Stimulated activated CD4-positive, alpha-beta T cell treated with anti-CD3 and anti-CD28 coated beads, Interleukin-4, amount 100 ng/mL, for 4 hours (primary cell): Measurements from ENCODE around the gene NOTCH2.

Experiments
- DNase-seq, 2 experiments: peaks; one replicate each; pipeline ENCODE4 v3.0.0-alpha.2; 2020

The NOTCH2 gene

DNA sequence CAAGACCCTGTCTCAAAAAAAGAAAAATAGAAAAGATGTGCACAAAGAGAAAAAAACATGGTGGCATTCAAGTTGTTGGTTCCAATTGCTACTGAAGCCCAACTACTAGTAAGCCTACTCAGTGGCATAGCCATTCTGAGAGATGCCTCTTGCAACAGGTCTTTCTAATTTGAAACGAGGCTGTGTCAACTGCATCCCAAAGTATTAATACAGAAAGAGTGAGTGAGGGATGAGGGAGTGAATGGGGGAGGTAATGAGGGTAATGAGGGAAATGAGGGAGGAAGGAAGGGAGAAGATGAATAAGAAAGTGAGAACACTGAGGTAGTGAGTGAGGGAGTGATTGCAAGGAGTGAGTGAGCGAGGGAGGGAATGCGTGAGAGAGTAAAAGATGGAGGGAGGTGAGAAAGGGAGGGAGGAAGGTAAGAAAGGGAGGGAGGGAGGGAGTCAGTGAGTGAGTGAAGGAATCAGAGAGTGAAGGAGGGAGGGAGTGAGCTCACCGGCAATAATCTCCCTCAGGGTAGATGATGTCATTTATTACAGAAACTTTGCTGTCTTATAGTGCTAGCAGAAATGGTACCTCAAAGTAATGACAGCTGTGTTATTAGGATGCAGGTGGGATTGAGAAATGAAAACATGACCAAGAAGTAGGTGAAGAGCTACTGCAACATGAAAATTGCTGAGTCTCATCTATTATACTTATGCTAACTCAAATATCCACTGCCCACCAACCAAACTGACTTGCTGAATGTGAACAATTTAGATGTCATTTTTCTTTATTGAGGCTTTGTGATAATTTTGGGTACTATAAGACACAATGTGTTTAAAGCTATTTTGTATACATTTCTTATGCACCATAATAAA is 97.5 kb downstream of the NOTCH2 start:
- DNase-seq, result no peak

- no peak for DNase-seq
Measured at GRCh38 chr1:119968601-119969000, 100.9 kb downstream of the NOTCH2 start.

DNA sequence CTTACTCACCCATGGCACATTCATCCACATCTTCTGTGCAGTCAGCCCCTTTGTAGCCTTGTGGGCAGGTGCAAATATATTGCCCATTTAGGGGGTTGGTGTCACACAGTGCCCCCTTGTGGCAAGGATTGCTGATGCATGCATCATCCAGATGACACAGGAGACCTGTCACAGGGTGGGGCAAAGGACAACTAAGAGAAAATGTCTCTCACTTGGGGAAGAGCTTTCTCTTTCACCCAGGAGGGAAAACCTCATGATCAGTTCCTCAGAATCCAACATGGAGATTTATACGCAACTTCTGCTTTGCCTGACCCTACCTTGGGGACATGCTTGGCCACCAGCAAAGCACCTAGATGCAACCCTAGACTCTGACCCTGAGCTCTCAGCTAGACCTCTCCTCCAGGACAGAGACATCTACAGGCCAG is 101.4 kb downstream of the NOTCH2 start:
- DNase-seq, result peak; percentile 70 to 72

GRCh38 chr1:119966681-119967080 is 102.8 kb downstream of the NOTCH2 start:
- DNase-seq, result no peak

- no peak for DNase-seq
Measured at GRCh38 chr1:119966020-119966419, 103.4 kb downstream of the NOTCH2 start.

DNA sequence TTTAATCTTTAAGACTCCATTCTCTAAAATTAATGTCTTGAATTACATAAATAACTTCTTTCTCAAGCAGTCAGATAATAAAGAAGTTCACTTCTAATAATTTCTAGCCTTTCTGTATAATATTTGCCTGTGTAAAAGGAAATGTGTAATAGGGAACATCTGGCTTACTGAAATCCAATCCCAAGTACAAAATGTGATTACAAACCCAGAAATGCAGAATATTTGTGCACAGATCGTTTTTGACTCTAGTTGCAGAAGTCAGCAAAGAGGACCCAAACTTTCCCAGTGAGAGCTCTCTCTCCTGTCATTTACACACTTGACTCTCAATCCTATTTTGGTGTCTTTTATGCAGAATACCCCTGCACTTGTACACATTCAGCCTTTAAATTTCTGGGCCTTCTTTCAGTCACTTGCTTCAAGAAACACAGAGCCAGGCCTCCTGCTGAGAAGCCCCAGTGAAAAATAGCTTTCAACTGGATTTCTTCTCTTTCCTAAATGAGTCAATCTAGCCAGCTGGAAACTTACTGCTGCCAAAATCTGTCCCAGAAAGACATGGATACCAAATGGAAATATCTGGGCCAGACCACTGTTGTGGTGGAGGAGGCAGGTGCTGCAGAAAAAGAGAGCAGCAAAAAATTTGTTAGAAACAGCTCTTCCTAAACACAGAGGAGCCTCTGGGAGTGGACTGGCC is 104.6 kb downstream of the NOTCH2 start:
- no peak for DNase-seq

- no peak for DNase-seq
Measured at GRCh38 chr1:119962296-119962968, 107.0 kb downstream of the NOTCH2 start.

DNA sequence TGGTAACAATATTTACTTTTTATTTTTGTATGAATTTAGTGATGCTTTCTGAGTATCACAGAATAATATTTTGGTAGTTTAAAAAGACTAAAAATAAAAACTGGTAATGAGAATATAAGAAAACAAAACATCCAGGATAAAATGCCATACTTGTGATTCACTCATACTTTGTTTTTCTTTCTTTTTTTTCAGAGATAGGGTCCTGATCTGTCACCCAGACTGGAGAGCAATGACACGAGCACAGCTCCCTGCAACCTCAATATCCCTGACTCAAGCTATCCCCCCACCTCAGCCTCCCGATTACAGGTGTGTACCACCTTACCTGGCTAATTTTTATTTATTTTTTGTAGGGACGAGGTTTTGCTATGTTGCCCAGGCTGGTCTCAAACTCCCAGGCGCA is 109.0 kb downstream of the NOTCH2 start:
- DNase-seq, result no peak

DNA sequence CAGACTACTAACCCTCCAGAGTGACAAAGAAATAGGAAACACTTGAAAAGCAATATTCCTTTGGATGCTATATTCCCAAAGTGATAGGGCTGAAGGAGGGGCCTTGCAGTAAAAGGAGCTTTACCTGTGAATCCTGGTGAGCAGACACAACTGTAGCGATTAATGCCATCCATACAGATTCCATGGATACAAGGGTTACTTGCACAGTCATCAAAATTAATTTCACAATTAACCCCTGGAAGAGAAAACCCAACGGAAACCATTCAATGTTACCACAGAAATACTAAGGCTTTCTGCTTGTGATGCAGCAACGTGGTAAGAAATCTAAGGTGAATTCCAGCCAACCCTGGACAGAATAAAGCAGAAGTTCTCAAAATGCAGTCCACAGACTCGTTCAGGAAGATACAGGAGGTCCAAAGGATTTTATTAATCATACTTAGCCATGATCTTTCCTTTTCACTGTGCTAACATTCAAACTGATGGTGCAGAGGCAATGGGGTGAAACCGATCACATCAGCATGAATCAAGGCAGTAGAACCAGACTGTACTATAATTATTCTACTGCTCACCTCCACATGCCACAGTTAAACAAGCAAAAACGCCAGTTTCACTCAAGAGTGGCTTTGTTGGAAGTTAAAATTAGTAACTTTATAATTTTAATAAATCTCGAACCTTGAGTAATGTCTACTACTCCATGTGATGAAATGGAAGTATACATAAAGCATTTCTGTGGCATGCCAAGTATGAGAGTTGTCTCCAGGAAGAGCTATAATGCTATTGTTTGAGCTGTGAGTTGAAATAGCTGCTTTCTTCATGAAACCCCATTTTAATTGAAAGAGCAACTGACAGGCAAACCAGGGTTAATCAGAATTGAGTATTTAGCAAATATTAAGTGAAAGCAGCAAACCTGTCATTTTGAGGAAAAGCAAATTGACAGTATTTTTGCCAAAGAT is 109.9 kb downstream of the NOTCH2 start:
- DNase-seq, result no peak

DNA sequence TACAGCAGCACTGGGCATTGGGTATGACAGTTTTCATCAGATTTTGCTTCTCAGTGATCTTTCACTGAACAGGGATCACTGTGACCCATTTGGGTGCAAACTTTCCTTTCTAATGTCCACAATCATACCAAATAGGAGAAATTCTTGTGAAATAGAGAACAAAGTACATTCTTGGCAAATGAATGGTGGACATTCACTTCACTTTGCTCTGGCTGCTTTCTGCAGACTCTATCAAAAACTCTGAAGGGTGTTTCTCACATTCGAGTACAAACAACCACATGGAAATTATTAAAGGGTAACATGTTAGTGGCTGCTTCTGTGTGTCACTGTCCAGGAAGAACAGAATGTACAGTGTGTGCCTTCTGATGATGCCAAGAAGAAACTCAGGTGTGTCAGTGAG is 111.2 kb downstream of the NOTCH2 start:
- DNase-seq, result no peak

GRCh38 chr1:119956306-119956705 is 113.2 kb downstream of the NOTCH2 start:
- no peak for DNase-seq

- no peak for DNase-seq
Measured at GRCh38 chr1:119954476-119955422, 114.7 kb downstream of the NOTCH2 start.

DNA sequence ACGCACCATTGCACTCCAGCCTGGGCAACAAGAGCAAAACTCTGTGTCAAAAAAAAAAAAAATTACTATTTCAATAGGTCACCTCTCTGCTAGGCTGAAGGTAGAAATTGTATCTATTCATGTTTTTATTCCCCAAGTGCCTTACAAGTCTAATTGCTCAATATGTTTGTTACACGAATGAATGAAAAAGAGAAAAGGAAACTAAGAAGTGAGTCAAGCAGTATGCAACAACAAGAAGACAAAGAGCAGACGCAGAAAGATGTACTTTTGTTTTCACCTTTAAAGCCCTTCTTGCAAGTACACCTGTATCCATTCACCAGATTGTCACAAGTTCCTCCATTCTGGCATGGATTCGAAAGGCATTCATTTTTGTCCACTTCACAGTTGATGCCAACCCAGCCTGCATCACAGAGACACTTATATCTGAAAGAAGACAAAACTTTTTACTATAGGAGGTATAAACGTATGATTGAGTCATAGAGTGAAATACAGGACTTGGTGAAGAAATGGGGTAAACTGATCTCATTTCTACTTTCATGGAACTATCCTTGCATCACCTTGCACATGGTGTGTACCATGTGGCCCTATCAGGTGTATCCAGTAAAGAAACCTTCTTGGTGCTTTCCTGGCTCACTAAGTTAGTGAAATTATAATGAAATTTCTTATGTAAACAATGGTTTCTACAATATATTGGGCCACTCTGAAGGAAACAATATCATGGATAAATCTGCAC is 116.0 kb downstream of the NOTCH2 start:
- no peak for DNase-seq

DNA sequence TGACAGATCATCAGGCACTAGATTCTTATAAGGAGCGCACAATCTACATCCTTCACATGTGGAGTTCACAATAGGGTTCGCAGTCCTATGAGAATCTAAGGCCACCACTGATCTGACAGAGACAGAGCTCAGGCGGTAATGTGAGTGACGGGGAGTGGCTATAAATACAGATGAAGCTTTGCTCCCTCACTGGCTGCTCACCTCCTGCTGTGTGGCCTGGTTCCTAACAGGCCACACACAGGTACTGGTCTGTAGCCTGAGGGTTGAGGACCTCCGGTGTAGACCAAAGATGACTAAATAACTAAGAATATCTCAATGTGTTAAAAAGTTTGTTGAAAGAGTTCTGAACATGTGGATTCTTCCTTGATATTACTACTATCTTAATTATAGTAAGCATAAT is 117.0 kb downstream of the NOTCH2 start:
- DNase-seq, result no peak

DNA sequence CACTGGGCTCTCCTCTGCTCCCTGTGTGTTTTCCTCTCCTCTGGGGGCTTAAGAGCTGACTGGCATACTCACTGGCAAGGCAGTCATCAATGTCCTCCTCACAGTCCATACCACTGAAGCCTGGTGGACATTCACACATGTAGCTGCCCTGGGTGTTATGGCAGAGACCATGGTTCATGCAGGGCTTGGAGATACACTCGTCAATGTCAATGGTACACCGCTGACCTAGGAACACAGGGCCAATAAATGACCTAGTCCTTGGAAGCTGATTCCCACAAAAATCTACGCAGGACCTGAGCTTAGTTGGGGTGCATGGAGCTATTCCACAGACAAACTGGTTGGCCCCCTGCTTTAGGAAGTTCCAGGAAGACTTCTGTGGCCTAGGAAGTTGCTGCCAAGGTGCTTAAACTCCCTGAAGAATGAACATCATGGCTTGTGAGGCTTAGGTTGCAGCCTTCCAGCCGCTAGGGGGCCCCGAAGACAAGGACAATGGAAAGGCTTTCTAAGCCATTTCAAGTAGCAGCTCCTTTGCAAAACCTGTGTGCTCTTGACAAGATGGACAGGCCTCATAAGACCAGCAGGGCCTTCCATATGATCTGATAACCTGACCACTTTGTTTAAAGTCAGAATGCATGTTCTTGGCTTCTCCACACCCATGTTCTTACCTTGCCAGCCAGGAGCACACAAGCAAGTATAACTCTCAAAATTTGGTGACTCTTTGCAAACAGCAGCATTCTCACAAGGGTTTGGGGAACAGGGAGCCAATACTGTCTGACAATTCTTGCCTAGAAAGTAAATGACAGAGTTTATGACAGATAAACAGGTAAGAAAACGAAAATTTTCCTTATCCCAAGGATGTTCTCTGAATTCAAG is 120.9 kb downstream of the NOTCH2 start:
- DNase-seq, result peak; percentile 56 to 72

GRCh38 chr1:119947468-119947867 is 122.0 kb downstream of the NOTCH2 start:
- no peak for DNase-seq

DNA sequence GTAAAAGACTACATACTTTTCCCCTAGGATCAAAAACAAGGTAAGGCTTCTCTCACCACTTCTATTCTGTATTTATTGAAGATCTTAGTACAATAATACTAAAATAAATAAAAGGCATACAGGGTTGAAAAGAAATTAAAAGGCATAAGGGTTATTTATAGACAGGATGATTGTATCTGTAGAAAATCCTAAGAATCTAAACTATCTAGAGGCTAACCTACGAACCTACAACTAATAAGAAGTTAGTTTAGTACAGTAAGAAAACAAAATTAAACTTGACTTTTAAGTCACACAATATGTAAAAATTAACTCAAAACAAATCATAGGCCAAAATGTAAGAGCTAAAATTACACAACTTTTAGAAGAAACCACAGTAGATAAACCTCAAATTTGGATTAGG is 122.7 kb downstream of the NOTCH2 start:
- DNase-seq, result no peak

- no peak for DNase-seq
Measured at GRCh38 chr1:119943216-119943615, 126.2 kb downstream of the NOTCH2 start.

DNA sequence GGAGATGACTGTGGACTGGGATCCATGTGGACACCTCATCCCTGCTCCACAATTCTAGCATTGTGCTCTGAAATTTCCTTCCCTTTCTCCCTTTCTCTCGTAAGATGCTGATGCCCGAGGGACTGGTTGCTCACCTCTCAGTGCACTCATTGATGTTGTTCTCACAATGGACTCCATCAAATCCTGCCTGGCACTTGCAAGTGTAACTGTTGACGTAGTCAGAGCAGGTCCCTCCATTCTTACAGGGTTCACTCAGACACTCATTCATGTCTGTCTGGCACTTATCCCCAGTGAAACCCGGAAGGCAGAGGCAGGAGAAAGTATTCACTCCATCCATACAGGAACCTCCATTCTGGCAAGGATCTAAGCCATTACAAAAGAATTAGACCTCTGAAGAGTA is 128.1 kb downstream of the NOTCH2 start:
- DNase-seq, result no peak

DNA sequence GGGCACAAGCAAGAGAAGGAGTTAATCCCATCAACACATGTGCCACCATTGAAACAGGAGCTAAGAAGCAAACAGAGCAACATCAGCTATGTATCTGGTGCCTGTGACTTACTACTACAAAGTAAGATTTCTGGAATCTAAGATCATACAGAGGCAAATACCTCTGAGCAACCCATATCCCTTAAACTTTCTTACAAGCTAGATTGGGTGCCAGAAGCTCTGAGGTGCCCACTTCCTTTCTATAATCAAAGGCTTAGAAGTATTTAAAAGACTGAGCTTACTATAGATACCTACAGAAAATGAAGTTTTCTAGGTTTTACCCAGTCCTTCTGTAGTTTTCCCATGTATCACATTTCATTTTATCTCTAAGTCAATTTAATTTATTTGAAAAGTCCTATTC is 128.8 kb downstream of the NOTCH2 start:
- DNase-seq, result no peak
